Stomach (tissue), 4 donors: ENCODE measurements around the gene LCN2.
A peak's percentile ranks its signal among the peaks of the same experiment; 100 is the strongest.

Experiments used
- EP300 ChIP-seq: sonication (generic); formaldehyde crosslinking; IDR thresholded peaks from one replicate; pipeline ENCODE4 v1.6.1; 2017; ENCODE audit warnings: antibody characterized with exemption
- POLR2A ChIP-seq, 4 donors: fragments of 450-650 bp; IDR thresholded peaks; one replicate each; pipeline ENCODE4 v1.6.1; 2016; ENCODE audit warnings: antibody characterized with exemption in 4 of 4, control low read depth in 2 of 4, mild to moderate bottlenecking in 1 of 4, moderate library complexity in 1 of 4
- POLR2AphosphoS5 ChIP-seq, 3 donors: sonication (generic); formaldehyde crosslinking; IDR thresholded peaks; one replicate each; pipeline ENCODE4 v1.6.1; 2016; ENCODE audit warnings: antibody characterized with exemption in 3 of 3
- TF ChIP-seq, protein P1 (sequence below), 7 experiments: fragments of 450-650 bp in 4 of 7; fragments of 200-600 bp in 3 of 7; sonication (generic) in 3 of 7; IDR thresholded peaks; one replicate each; pipeline ENCODE4 v1.5.1; 2016 to 2019; ENCODE audit warnings: antibody characterized with exemption in 7 of 7, control low read depth in 2 of 7, mild to moderate bottlenecking in 1 of 7

- TF ChIP-seq POLR2A (IDR thresholded peaks at IDR 0.05) (no peak), EP300 (no peak), POLR2AphosphoS5 (IDR thresholded peaks at IDR 0.05) (no peak)
- TF ChIP-seq, protein P1, sequence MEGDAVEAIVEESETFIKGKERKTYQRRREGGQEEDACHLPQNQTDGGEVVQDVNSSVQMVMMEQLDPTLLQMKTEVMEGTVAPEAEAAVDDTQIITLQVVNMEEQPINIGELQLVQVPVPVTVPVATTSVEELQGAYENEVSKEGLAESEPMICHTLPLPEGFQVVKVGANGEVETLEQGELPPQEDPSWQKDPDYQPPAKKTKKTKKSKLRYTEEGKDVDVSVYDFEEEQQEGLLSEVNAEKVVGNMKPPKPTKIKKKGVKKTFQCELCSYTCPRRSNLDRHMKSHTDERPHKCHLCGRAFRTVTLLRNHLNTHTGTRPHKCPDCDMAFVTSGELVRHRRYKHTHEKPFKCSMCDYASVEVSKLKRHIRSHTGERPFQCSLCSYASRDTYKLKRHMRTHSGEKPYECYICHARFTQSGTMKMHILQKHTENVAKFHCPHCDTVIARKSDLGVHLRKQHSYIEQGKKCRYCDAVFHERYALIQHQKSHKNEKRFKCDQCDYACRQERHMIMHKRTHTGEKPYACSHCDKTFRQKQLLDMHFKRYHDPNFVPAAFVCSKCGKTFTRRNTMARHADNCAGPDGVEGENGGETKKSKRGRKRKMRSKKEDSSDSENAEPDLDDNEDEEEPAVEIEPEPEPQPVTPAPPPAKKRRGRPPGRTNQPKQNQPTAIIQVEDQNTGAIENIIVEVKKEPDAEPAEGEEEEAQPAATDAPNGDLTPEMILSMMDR (IDR thresholded peaks at IDR 0.05): peak in 1 of 7 experiments; percentile 20
Measured at GRCh38 chr9:128103589-128103962, 45.7 kb upstream of the LCN2 start.
